RCC 7860 (cell line): ENCODE results near the gene R3HDM2.

Source experiments
- DNase-seq: peaks from one replicate; pipeline ENCODE4 v3.0.0-alpha.2; 2015; ENCODE audit warnings: low spot score
- FAIRE-seq: peaks from 2 replicates; lab custom pipeline; 2012; peaks lifted over from hg19 to GRCh38; lab: Jason Lieb, UNC

Gene R3HDM2

DNA sequence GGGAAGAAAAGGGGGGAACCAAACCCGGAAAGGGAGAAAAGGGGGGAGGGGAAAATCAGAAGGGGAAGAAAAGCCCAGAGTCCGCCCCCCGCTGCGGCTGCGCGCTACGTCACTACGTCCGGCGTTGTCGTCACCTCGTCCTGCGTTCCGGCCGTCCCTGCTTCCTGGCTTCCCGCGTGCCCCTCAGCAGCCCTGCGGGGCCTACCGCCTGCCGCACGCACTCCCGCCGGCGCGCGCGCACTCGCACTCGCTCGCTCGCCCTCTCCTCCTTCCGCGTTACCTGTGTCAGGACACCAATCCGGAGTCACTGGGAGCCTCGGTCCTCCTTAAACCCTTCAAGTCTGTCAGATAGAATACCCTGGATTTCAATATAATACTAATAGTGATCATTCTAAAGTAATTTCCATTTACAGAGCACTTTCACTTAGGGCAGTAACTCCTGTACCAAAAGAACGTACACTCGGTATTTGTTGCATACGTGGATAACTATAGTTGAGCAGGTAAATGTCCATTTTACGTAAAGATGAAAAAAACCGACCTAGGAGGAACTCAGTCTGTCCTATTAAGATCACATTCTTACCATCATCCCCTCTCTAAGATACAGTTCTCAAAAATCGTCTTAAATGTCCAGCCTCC is at the start of gene R3HDM2:
Gene R3HDM2 (minus strand): TSS at position 113 of the 636 bp plus-strand sequence. CDS start 120,615 bp downstream, outside the sequence.
- FAIRE-seq (no peak), DNase-seq (peak; percentile 89)

- FAIRE-seq: no peak
- DNase-seq: no peak
Measured at GRCh38 chr12:57479376-57480115, 48.7 kb upstream of the R3HDM2 start, which contains the start of gene ARHGAP9. ARHGAP9 (minus strand) TSS chr12:57479866; CDS start chr12:57479406, 460 bp downstream.

GRCh38 chr12:57479043-57479375 is 48.2 kb upstream of the R3HDM2 start:
- FAIRE-seq (no peak), DNase-seq (no peak)

- DNase-seq: no peak
- FAIRE-seq: no peak
Measured at GRCh38 chr12:57477710-57478681, 47.2 kb upstream of the R3HDM2 start.

- FAIRE-seq: no peak
Measured at GRCh38 chr12:57476993-57477709, 46.3 kb upstream of the R3HDM2 start.

DNA sequence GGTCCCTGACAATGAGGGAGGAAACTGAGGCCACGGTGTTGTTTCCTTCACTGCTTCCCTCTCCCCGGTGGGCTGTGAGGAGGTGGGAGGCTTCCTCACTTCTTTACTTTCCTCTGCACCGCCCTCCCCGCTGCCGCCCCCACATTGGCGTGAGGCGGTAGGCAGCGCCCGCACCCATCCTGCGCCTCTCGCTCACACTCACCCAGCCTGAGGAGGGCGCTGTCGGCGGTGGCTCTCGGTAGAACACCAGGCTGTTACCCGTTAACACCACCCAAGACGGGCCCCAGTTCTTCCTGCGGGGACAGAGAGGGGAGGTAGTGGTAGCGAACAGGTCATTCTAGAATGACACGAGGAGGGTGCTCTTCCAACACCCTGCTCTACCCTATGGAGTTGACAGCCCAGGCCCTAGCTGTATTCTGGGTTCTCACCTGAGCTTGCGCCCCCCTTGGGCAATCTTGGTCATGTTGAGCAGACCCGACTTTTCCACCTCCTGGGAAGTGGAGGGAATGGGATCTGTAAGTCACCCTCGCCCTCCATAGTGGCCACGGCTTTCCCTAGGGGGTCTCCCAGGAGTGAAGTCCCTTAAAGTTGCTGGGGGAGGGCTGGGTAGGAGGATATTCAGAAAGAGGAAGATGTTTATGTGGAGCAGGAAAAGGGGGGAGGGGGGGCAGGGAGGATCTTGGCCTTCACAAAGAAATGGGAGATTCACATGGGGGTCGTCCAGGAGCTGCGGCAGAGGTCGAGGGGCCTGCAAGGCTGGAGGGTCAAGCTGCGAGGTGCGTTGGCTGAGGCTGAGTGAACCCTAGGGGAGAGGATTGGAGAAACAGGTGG is 45.5 kb upstream of the R3HDM2 start:
- FAIRE-seq (no peak), DNase-seq (no peak)

More at GRCh38 chr12:57476993-57477709, 46.3 kb upstream of the R3HDM2 start:
- DNase-seq: no peak

DNA sequence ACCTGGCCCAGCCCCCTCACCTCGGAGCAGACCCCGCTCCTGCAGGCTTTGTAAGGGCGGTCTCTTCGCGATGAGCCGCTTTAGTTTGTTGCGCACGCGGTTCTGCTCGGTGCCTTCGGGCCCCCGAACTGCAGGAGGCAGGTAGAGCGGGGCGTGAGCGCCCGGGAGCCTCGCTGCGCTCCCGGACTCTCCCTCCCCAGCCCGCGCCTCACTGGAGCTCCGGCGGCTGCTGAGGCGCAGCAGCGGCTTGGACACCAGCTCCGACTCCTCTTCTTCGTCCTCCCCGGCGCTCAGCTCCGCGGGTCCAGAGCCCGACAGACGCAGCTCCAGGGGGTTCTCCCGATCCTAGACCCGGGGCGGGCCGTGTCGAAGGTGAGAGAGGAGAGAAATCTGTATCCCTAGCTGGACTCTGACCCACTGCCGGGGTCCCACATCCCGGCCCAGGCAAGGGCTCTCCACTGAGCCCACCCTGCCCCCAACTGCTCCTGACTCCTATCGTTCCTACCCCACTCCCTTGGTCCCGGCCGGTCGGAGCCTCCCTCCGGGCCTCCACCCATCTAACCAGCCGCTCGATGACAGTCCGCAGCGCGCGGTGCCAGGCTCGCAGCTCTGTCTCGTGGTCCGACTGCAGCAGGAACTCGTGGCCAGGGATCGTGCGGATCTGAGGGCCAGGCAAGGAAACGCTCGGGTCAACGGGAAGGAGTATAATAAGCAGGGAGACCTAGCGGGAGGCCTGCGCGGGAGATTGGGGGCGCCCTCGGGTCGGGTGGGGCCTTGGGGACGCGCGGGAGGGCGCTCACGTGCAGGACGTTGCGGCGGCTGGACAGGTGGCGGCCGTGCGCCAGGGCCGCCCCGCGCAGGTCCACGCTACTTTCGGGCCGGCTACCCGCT is 44.7 kb upstream of the R3HDM2 start:
- FAIRE-seq (no peak), DNase-seq (no peak)

DNA sequence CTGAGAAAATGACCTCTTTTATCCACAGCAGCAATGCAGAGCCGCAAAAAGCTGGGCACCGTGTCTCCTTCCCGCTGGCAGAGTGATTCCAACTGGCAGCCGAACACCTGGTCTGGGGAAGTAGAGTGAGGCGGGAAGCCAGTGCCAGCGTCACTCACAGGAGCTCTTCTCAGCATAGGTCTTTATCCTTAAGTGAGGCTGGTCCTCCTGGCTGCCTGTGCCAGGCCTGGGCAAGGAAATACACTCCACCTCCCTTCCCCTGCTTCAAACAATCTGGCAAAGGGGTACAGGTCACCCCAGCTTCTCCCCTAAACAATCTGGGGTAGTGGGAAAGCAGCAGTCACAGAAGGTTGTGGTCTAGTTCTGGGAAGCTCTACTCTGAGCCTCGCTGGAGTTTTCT is 44.0 kb upstream of the R3HDM2 start:
- DNase-seq (no peak), FAIRE-seq (no peak)

DNA sequence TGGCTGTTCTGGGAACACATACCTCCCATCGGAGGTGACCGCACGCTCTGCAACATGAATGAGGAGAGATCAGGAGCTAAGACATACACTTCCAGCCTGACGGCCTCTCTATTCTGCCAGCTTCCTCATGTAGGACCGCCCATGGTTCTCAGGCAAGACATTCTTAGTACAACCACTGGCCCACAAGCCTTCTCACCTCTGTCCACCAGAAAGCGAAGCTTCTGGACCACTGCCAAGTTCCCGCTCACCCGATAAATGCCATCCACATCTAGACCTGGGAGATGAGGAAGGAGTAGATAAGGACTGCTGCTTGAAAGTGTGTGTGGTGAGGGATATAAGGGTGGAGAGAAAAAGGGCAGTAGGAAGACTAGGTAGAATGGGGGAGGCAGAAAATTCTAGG is 43.6 kb upstream of the R3HDM2 start:
- FAIRE-seq: no peak
- no peak for DNase-seq

- DNase-seq (no peak), FAIRE-seq (no peak)
Measured at GRCh38 chr12:57473886-57474285, 43.0 kb upstream of the R3HDM2 start.

DNA sequence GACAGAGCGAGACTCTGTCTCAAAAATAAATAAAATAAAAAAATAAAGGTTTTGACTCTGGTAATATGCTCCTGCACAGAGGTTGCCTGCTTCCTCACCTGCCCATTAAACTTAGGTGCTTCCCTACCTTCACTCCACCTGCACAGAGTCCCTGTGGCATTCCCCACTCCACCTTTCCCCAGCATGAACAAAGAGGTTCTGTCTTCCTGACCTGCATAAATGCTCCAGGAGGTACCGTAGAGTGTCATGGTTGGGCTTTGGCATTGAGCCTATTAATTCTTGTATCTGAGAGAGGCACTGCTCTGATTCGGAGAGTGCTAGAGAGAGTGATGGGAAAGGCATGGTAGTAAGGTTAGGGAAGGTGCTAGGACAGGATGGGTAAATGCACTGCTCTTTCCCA is 42.5 kb upstream of the R3HDM2 start:
- FAIRE-seq (no peak), DNase-seq (no peak)

DNA sequence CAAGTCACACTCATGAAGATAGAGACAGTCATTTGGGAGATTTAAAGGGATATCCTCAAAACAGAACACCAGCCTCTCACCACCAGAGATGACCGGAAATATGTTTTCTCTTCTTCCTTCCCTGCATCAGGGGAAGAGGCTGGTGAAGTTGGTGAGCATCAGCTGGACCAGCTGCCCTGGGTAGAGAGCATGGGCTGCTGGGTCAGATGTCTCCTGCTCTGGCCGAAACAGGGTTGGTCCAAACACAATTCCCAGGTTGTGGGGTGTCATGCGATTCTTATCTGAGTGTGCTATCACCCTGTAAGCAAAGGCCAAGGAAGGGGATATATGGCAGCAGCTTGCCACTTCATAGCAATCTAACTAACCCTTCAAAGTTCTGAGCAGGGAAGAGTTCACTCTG is 41.5 kb upstream of the R3HDM2 start:
- no peak for FAIRE-seq

GRCh38 chr12:57471661-57472060 is 40.8 kb upstream of the R3HDM2 start:
- no peak for DNase-seq
- FAIRE-seq: no peak

More for the DNA sequence above, 41.5 kb upstream of the R3HDM2 start:
- no peak for DNase-seq

DNA sequence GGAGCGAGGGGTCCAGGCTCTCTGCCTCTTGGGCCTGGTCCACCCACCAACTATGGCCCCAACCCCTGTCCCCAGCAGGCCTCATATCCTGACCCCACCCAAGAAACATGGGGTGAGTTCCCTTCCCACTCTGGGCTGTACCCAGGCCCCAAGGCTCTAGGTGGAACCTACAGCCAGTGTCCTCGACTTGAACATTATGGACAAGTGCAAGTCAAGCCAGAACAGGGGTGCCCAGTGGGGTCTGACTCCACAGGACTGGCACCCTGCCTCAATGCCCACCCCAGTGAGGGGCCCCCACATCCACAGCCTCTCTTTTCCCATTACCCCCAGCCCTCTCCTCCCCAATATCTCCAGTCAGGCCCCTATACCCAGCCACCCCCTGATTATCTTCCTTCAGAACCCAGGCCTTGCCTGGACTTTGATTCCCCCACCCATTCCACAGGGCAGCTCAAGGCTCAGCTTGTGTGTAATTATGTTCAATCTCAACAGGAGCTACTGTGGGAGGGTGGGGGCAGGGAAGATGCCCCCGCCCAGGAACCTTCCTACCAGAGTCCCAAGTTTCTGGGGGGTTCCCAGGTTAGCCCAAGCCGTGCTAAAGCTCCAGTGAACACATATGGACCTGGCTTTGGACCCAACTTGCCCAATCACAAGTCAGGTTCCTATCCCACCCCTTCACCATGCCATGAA is 40.3 kb upstream of the R3HDM2 start:
- DNase-seq: no peak
- no peak for FAIRE-seq

DNA sequence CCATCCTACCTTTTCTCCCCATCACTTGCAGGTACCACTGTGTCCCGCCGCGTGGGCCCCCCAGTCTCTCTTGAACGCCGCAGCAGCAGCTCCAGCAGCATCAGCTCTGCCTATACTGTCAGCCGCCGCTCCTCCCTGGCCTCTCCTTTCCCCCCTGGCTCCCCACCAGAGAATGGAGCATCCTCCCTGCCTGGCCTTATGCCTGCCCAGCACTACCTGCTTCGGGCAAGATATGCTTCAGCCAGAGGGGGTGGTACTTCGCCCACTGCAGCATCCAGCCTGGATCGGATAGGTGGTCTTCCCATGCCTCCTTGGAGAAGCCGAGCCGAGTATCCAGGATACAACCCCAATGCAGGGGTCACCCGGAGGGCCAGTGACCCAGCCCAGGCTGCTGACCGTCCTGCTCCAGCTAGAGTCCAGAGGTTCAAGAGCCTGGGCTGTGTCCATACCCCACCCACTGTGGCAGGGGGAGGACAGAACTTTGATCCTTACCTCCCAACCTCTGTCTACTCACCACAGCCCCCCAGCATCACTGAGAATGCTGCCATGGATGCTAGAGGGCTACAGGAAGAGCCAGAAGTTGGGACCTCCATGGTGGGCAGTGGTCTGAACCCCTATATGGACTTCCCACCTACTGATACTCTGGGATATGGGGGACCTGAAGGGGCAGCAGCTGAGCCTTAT is 39.6 kb upstream of the R3HDM2 start:
- DNase-seq (no peak), FAIRE-seq (no peak)

DNA sequence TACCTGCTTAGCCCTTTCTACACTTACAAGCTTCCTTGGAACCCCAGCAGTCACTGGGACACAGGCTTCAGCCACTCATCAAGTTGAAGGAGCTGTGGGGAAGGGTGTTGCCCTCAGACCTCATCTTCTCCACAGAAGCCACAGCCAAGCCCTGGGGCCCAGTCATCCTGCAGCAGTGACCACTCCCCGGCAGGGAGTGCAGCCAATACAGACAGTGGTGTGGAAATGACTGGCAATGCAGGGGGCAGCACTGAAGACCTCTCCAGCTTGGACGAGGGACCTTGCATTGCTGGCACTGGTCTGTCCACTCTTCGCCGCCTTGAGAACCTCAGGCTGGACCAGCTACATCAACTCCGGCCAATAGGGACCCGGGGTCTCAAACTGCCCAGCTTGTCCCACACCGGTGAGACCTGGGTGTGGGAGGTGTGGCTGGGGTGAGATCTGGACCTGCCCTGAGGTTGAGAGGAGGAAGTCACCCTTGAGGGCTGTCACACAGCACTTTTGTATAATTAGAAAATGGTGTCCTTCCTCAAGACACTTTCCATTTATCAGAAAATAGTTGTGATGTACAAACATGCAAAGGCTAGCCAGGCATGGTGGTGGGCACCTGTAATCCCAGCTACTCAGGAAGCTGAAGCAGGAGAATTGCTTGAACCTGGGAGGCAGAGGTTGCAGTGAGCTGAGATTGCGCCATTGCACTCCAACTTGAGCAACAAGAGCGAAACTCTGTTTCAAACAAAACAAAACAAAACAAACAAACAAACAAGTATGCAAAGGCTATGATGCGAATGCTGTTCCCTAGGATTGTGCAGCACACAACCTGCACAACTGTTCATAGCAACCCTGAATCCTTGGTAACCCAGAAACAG is 38.7 kb upstream of the R3HDM2 start:
- no peak for FAIRE-seq
- DNase-seq: no peak

DNA sequence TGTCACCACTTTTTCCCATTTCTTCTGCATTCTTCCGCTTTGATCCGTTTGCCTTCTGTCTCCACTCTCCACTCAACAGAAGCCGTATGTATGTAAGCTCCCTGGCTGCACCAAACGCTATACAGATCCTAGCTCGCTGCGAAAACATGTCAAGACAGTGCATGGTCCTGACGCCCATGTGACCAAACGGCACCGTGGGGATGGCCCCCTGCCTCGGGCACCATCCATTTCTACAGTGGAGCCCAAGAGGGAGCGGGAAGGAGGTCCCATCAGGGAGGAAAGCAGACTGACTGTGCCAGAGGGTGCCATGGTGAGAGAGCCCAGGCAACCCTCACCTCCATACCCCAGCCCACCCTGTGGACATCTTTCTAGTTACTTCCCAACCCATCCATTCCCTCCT is 37.1 kb upstream of the R3HDM2 start:
- FAIRE-seq (no peak), DNase-seq (no peak)
